Prostate gland (tissue), 2 donors: ENCODE results near the gene PTPRM.

Source experiments
- POLR2A ChIP-seq: fragments of 450-650 bp; IDR thresholded peaks from one replicate; pipeline ENCODE4 v1.6.1; 2016; ENCODE audit warnings: antibody characterized with exemption, mild to moderate bottlenecking
- TF ChIP-seq, protein P1 (sequence below), 4 experiments: fragments of 200-600 bp in 2 of 4; fragments of 450-650 bp in 2 of 4; sonication (generic) in 2 of 4; IDR thresholded peaks; 1 replicate in 3 of 4; 2 replicates in 1 of 4; pipeline ENCODE4 v1.5.1; 2016 to 2019; ENCODE audit warnings: antibody characterized with exemption in 4 of 4, mild to moderate bottlenecking in 2 of 4, moderate library complexity in 2 of 4

DNA sequence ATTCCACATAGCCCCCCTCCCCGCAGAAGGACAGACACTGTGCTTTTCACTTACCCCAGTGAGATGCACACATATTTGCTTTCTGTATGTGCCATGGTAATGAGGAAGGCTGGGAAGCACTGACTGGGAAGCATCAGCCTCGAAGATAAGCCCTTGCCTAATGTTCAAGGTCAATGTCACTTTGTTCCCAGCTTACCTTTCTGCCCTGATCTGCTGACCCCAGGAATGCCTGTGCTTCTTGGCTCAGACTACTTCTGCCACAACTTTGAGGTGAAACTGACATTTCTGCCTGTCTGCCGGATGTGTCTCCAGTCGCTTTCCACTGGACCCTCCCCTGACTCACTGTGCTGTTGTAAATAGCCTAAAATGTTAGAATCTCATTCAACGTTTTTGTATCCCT, 183.8 kb downstream of the PTPRM start:
- TF ChIP-seq, protein P1, sequence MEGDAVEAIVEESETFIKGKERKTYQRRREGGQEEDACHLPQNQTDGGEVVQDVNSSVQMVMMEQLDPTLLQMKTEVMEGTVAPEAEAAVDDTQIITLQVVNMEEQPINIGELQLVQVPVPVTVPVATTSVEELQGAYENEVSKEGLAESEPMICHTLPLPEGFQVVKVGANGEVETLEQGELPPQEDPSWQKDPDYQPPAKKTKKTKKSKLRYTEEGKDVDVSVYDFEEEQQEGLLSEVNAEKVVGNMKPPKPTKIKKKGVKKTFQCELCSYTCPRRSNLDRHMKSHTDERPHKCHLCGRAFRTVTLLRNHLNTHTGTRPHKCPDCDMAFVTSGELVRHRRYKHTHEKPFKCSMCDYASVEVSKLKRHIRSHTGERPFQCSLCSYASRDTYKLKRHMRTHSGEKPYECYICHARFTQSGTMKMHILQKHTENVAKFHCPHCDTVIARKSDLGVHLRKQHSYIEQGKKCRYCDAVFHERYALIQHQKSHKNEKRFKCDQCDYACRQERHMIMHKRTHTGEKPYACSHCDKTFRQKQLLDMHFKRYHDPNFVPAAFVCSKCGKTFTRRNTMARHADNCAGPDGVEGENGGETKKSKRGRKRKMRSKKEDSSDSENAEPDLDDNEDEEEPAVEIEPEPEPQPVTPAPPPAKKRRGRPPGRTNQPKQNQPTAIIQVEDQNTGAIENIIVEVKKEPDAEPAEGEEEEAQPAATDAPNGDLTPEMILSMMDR (IDR thresholded peaks at IDR 0.05): no peak
- TF ChIP-seq POLR2A: no peak
